GM20000 (cell line): ENCODE results near the gene BIRC3.

Experiments used
- DNase-seq: peaks from one replicate; pipeline ENCODE4 v3.0.0; 2012; ENCODE audit warnings: low spot score
- TF ChIP-seq, protein P1 (sequence below): IDR thresholded peaks from 2 replicates; pipeline ENCODE4 v1.5.1; 2012; ENCODE audit warnings: mild to moderate bottlenecking, control low read depth; ENCODE audit errors: extremely low read depth, missing control alignments

Gene BIRC3

DNA sequence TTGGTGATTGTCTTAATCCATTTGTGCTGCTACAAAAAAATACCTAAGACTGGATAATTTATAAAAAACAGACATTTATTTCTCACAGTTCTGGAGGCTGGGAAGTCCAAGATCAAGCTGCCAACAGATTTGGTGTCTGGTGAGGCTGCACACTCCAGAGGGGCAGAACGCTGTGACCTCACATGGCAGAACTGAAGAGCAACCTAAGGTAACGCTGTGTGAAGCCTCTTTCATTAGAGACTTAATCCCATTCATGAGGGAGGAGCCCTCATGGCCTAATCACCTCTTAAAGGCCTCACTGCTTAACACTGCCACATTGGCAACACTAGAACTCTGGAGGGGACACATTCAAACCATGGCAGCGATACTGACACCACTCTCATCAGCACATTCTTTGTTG, 42.7 kb upstream of the BIRC3 start:
- TF ChIP-seq, protein P1, sequence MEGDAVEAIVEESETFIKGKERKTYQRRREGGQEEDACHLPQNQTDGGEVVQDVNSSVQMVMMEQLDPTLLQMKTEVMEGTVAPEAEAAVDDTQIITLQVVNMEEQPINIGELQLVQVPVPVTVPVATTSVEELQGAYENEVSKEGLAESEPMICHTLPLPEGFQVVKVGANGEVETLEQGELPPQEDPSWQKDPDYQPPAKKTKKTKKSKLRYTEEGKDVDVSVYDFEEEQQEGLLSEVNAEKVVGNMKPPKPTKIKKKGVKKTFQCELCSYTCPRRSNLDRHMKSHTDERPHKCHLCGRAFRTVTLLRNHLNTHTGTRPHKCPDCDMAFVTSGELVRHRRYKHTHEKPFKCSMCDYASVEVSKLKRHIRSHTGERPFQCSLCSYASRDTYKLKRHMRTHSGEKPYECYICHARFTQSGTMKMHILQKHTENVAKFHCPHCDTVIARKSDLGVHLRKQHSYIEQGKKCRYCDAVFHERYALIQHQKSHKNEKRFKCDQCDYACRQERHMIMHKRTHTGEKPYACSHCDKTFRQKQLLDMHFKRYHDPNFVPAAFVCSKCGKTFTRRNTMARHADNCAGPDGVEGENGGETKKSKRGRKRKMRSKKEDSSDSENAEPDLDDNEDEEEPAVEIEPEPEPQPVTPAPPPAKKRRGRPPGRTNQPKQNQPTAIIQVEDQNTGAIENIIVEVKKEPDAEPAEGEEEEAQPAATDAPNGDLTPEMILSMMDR = no peak
- no peak for DNase-seq

DNA sequence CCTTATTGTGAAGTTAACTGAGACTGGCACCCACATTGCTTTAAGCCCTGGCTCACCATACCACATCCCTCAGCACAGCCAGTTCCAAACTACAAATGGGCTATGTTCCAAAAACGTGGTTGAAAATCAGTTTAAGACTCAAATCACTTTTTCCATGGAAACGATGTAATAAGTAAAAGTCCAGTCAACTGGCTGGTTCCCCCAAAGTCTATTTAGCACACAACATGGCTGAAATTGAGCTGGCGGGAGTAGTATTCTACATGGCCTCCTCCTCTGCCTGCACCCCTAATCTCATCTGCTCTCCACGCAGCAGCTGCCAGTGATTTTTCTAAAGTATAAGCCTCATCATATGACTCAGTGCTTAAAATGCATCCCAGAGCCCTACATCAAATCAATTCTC, 40.9 kb upstream of the BIRC3 start:
- TF ChIP-seq, protein P1 = no peak
- no peak for DNase-seq

DNA sequence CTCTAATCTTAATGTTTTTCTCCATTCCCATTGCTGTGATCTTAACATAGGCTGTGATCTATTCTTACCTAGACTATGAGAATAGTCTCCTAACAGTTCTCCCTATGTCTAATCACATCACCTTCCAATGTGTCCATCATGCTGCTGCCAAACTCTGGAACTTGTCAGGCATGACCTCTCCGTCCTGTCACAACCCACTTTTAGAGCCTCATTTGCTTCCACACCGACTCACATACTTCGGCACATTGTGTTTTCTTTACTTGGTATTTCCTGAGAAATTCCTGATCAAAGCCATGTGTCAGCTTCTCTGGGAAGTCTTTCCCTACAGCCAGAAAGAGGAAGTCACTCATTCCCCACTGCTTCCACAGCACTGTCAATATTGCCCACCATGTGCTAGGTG, 40.5 kb upstream of the BIRC3 start:
- TF ChIP-seq, protein P1 = no peak
- DNase-seq = no peak

DNA sequence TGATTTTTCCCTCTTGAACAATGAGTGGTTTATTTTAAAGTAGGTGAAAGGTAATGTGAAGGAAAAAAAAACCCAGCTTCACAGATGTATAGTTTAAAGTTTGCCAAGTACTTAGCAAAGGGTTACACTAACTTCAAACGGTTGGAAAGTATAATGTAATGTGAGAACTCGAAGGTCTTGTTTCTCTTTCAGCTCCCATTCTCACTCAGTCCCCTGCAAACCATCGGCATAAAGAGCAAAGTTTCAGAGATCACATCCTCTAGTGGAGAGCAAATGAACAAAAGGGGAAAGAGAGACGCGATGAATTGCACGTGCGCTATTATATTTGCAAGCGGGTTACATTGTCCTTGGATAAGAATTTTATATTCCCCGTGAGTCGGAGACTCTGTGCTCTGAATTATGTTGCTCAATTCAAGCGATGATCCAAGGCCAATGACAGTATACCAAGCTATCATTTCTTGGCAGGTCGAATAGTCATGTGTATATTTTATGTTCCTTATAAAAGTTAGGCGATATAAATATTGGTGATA, 37.6 kb upstream of the BIRC3 start:
- TF ChIP-seq, protein P1 = no peak
- peak; percentile 69 for DNase-seq

DNA sequence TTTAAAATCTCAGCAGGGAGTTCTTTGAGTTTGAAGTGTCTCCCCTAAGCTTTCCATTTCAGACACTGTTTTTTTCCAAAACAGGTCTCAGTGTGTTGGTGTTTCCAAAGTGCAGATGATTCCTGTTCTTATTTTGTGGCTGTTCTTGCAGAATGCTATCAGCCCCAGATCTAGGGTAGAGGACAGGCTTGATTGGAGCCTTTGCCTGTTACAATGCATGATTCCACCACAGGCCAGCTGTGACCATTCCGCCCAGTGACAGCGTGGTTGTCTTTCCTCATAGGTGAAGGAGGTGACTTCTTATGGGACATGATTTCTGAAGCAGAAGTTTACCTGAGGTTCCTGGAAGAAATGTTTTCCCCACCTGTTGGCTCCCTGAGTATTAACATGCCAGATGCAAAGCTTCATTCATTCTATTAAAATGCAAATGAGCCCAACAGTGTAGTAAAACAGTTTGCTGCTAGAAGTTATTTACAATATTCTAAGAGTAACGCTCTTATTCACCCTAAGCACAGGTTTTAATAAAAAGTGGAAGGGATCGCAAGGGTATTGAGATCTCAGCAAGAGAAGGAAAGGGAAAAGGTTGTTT, 36.9 kb upstream of the BIRC3 start:
- TF ChIP-seq, protein P1 = no peak
- no peak for DNase-seq

DNA sequence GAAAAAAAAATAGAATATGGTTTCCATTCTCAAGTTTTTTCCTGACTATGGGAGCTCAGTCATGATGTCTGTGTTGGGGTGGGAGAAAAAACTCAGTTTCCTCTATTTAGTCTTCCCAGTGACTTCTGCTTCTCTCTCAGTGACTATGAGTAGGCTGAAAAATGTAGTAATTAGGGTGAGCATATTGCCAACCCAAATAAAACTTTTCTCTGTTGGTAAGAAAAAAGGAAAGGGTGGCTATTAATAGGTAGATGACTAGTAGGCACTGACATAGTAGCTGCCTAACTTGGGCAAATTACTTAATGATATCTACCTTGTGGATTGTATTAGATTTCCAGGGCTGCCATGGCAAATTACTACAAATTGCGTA, 34.2 kb upstream of the BIRC3 start:
- DNase-seq = no peak
- TF ChIP-seq, protein P1 = no peak

DNA sequence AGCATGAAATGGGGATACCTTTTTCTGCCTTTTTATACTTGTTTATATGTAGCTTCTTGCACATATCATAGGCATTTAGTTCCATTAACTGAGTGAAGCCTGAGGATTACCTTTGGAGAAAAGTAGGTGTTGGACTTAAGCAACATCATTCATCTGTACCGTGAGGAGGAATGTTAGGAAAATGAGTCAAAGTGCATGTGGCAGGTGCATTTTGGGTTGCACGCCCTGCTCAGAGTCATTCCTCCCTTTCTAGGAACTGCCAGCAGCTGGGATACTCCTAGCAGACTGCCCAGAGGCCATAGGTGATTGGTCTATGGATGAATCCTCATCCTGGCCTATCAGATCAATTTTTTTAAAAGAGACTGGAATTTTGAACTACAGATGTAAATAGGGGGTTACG, 33.3 kb upstream of the BIRC3 start:
- TF ChIP-seq, protein P1 = no peak

More for the DNA sequence above, 33.3 kb upstream of the BIRC3 start:
- no peak for DNase-seq
